Activated naive CD4-positive, alpha-beta T cell treated with anti-CD3 and anti-CD28 coated beads for 36 hours (primary cell): Measurements from ENCODE around the gene XYLT1. TPM values are rescaled to one million over a fixed set of nuclear protein-coding genes. Genes with fewer than 3 reads are reported as not detected.

ENCODE experiments used
- CTCF ChIA-PET: fragments of 350-600 bp; sonication (Branson Sonifier 250); formaldehyde crosslinking; loops from one replicate; lab custom pipeline; 2021; ENCODE audit warnings: antibody characterized with exemption; lab: Charles Lee
- DNase-seq: peaks from one replicate; pipeline ENCODE4 v3.0.0-alpha.2; 2020
- H3K27ac Mint-ChIP-seq: one replicate; pipeline ENCODE4 v1.8.0; 2021; ENCODE audit warnings: mild to moderate bottlenecking, mixed read lengths
- H3K27me3 Mint-ChIP-seq: one replicate; pipeline ENCODE4 v1.8.0; 2021; ENCODE audit warnings: low read depth, mixed read lengths
- H3K36me3 Mint-ChIP-seq: one replicate; pipeline ENCODE4 v1.8.0; 2021; ENCODE audit warnings: low read depth, mixed read lengths
- H3K4me1 Mint-ChIP-seq: one replicate; pipeline ENCODE4 v1.8.0; 2021; ENCODE audit warnings: low read depth, mixed read lengths
- H3K4me3 Mint-ChIP-seq: one replicate; pipeline ENCODE4 v1.8.0; 2021; ENCODE audit warnings: mild to moderate bottlenecking, moderate library complexity, mixed read lengths
- H3K9me3 Mint-ChIP-seq: one replicate; pipeline ENCODE4 v1.8.0; 2021; ENCODE audit warnings: mixed read lengths
- intact Hi-C: fragments of 100-400 bp; cut with micrococcal nuclease; formaldehyde crosslinking; loops from one replicate; pipeline ENCODE4 v1.15.1; 2023
- total RNA-seq, 2 experiments: library from RNA; stranded (reverse); gene quantifications; one replicate each; pipeline ENCODE4 v1.2.3, GENCODE V29; 2021

Gene XYLT1
- total RNA-seq, 2 experiments from 2014 or later = 3.3 to 4.5 TPM

GRCh38 chr16:17372386-17372785 lies 98.4 kb downstream of the XYLT1 start:
- no peak for DNase-seq
- H3K27me3 Mint-ChIP-seq = no peaks in the 10 kb centered on the region
- H3K4me1 Mint-ChIP-seq = peaks cover 65% of the 10 kb centered on the region
- peaks cover 4% of the 10 kb centered on the region for H3K36me3 Mint-ChIP-seq
- intact Hi-C loops = loop anchor here (10.0 kb wide), 1 partner anchor 178 kb away; no protein-coding TSS in a partner anchor
- H3K4me3 Mint-ChIP-seq = no peak overlapping the region
- no peaks in the 10 kb centered on the region for H3K9me3 Mint-ChIP-seq
- CTCF ChIA-PET = interaction anchor here (0.8 kb wide), 1 partner anchor 96 kb away, joined by 3 read pairs; no protein-coding TSS in a partner anchor
- no peak overlapping the region for H3K27ac Mint-ChIP-seq

- peaks cover 72% of the 10 kb centered on the region for H3K4me1 Mint-ChIP-seq
- H3K27me3 Mint-ChIP-seq = no peaks in the 10 kb centered on the region
- no peak for DNase-seq
- no peaks in the 10 kb centered on the region for H3K9me3 Mint-ChIP-seq
- CTCF ChIA-PET = interaction anchor here (1.1 kb wide), 2 partner anchors 11 to 44 kb away, joined by 3 to 4 read pairs; no protein-coding TSS in a partner anchor
- H3K4me3 Mint-ChIP-seq = no peak overlapping the region
- H3K27ac Mint-ChIP-seq = no peak overlapping the region
- intact Hi-C loops = loop anchor here (10.0 kb wide), 1 partner anchor 176 kb away; no protein-coding TSS in a partner anchor
- peaks cover 4% of the 10 kb centered on the region for H3K36me3 Mint-ChIP-seq
These were observed 99.5 kb downstream of the XYLT1 start for GRCh38 chr16:17371299-17371698.

- Mint-ChIP-seq H3K9me3 (no peaks in the 10 kb centered on the region), H3K4me3 (no peak overlapping the region), H3K36me3 (peaks cover 4% of the 10 kb centered on the region), H3K27me3 (no peaks in the 10 kb centered on the region), H3K27ac (peak overlapping the region; percentile 96), H3K4me1 (peaks cover 77% of the 10 kb centered on the region)
- CTCF ChIA-PET = interaction anchor here (0.6 to 2.1 kb wide), 4 partner anchors 12 to 46 kb away, joined by 3 to 7 read pairs (median 4); no protein-coding TSS in a partner anchor
- intact Hi-C loops = loop anchor here (10.0 kb wide), 1 partner anchor 176 kb away; no protein-coding TSS in a partner anchor
- no peak for DNase-seq
These were observed 100.0 kb downstream of the XYLT1 start for GRCh38 chr16:17370731-17371285.

GRCh38 chr16:17370223-17370707 lies 100.5 kb downstream of the XYLT1 start:
- no peaks in the 10 kb centered on the region for H3K9me3 Mint-ChIP-seq
- H3K27ac Mint-ChIP-seq = peak overlapping the region; percentile 96
- peak overlapping the region; percentile 89 for H3K4me3 Mint-ChIP-seq
- DNase-seq = no peak
- H3K27me3 Mint-ChIP-seq = no peaks in the 10 kb centered on the region
- peaks cover 4% of the 10 kb centered on the region for H3K36me3 Mint-ChIP-seq
- peaks cover 79% of the 10 kb centered on the region for H3K4me1 Mint-ChIP-seq
- intact Hi-C loops = loop anchor here (10.0 kb wide), 1 partner anchor 175 kb away; no protein-coding TSS in a partner anchor
- CTCF ChIA-PET = interaction anchor here (0.6 to 2.1 kb wide), 4 partner anchors 12 to 47 kb away, joined by 3 to 7 read pairs (median 3); no protein-coding TSS in a partner anchor

GRCh38 chr16:17369421-17370222 lies 101.1 kb downstream of the XYLT1 start:
- peaks cover 80% of the 10 kb centered on the region for H3K4me1 Mint-ChIP-seq
- CTCF ChIA-PET = interaction anchor here (0.9 to 2.1 kb wide), 2 partner anchors 23 to 48 kb away, joined by 3 to 7 read pairs; no protein-coding TSS in a partner anchor
- H3K4me3 Mint-ChIP-seq = peak overlapping the region; percentile 89
- peak; percentile 78 for DNase-seq
- peak overlapping the region; percentile 96 for H3K27ac Mint-ChIP-seq
- peaks cover 4% of the 10 kb centered on the region for H3K36me3 Mint-ChIP-seq
- H3K27me3 Mint-ChIP-seq = no peaks in the 10 kb centered on the region
- intact Hi-C loops = loop anchor here (1.0 to 10.0 kb wide), 4 partner anchors 47 to 1418 kb away; no protein-coding TSS in a partner anchor
- H3K9me3 Mint-ChIP-seq = no peaks in the 10 kb centered on the region

- peaks cover 4% of the 10 kb centered on the region for H3K36me3 Mint-ChIP-seq
- no peaks in the 10 kb centered on the region for H3K9me3 Mint-ChIP-seq
- no peaks in the 10 kb centered on the region for H3K27me3 Mint-ChIP-seq
- peak overlapping the region; percentile 96 for H3K27ac Mint-ChIP-seq
- intact Hi-C loops = loop anchor here (1.0 to 5.0 kb wide), 3 partner anchors 47 to 1418 kb away; no protein-coding TSS in a partner anchor
- no peak for DNase-seq
- H3K4me1 Mint-ChIP-seq = peaks cover 80% of the 10 kb centered on the region
- CTCF ChIA-PET = interaction anchor here (2.1 kb wide), 1 partner anchor 48 kb away, joined by 7 read pairs; no protein-coding TSS in a partner anchor
- H3K4me3 Mint-ChIP-seq = peak overlapping the region; percentile 89
These were observed 101.8 kb downstream of the XYLT1 start for GRCh38 chr16:17368951-17369350.

GRCh38 chr16:17368446-17368845 lies 102.3 kb downstream of the XYLT1 start:
- H3K9me3 Mint-ChIP-seq = no peaks in the 10 kb centered on the region
- peak overlapping the region; percentile 96 for H3K27ac Mint-ChIP-seq
- no peak for DNase-seq
- H3K36me3 Mint-ChIP-seq = peaks cover 4% of the 10 kb centered on the region
- H3K4me1 Mint-ChIP-seq = peaks cover 82% of the 10 kb centered on the region
- no peaks in the 10 kb centered on the region for H3K27me3 Mint-ChIP-seq
- intact Hi-C loops = loop anchor here (2.0 to 5.0 kb wide), 2 partner anchors 80 to 1419 kb away; no protein-coding TSS in a partner anchor
- CTCF ChIA-PET = interaction anchor here (1.8 to 2.1 kb wide), 2 partner anchors 49 to 99 kb away, joined by 6 to 7 read pairs; no protein-coding TSS in a partner anchor
- peak overlapping the region; percentile 89 for H3K4me3 Mint-ChIP-seq

- intact Hi-C loops = loop anchor here (2.0 to 5.0 kb wide), 2 partner anchors 81 to 1419 kb away; no protein-coding TSS in a partner anchor
- H3K4me3 Mint-ChIP-seq = peak overlapping the region; percentile 50
- H3K9me3 Mint-ChIP-seq = no peaks in the 10 kb centered on the region
- CTCF ChIA-PET = interaction anchor here (1.8 kb wide), 1 partner anchor 100 kb away, joined by 6 read pairs; no protein-coding TSS in a partner anchor
- H3K4me1 Mint-ChIP-seq = peaks cover 88% of the 10 kb centered on the region
- H3K27me3 Mint-ChIP-seq = no peaks in the 10 kb centered on the region
- peak overlapping the region; percentile 96 for H3K27ac Mint-ChIP-seq
- H3K36me3 Mint-ChIP-seq = peaks cover 4% of the 10 kb centered on the region
- no peak for DNase-seq
These were observed 102.8 kb downstream of the XYLT1 start for GRCh38 chr16:17367923-17368322.

- Mint-ChIP-seq H3K9me3 (no peaks in the 10 kb centered on the region), H3K36me3 (peaks cover 4% of the 10 kb centered on the region), H3K27me3 (no peaks in the 10 kb centered on the region), H3K4me3 (no peak overlapping the region), H3K27ac (peak overlapping the region; percentile 96), H3K4me1 (peaks cover 92% of the 10 kb centered on the region)
- no peak for DNase-seq
- CTCF ChIA-PET = interaction anchor here (1.8 kb wide), 1 partner anchor 100 kb away, joined by 6 read pairs; no protein-coding TSS in a partner anchor
- intact Hi-C loops = loop anchor here (5.0 kb wide), 1 partner anchor 1420 kb away; no protein-coding TSS in a partner anchor
These were observed 103.7 kb downstream of the XYLT1 start for GRCh38 chr16:17367036-17367435.

- CTCF ChIA-PET = interaction anchor here (0.7 to 1.8 kb wide), 4 partner anchors 50 to 212 kb away, joined by 3 to 6 read pairs (median 3); no protein-coding TSS in a partner anchor
- no peak overlapping the region for H3K4me3 Mint-ChIP-seq
- no peaks in the 10 kb centered on the region for H3K9me3 Mint-ChIP-seq
- peaks cover 92% of the 10 kb centered on the region for H3K4me1 Mint-ChIP-seq
- no peak for DNase-seq
- intact Hi-C loops = loop anchor here (5.0 kb wide), 1 partner anchor 1421 kb away; no protein-coding TSS in a partner anchor
- H3K36me3 Mint-ChIP-seq = peaks cover 4% of the 10 kb centered on the region
- H3K27me3 Mint-ChIP-seq = no peaks in the 10 kb centered on the region
- H3K27ac Mint-ChIP-seq = no peak overlapping the region
These were observed 104.3 kb downstream of the XYLT1 start for GRCh38 chr16:17366299-17366961.
